Heart left ventricle (tissue), 13 donors: ENCODE data around the gene SPATA31D4.

ENCODE experiments used
- CTCF ChIP-seq, 12 donors: fragments of 200-600 bp; sonication (generic) in 4 of 12; IDR thresholded peaks; one replicate each; pipeline versions ENCODE4 v1.5.0 to v1.8.0; 2018 to 2022; ENCODE audit warnings: antibody characterized with exemption in 12 of 12, mild to moderate bottlenecking in 5 of 12
- POLR2A ChIP-seq, 2 donors: fragments of 450-650 bp; IDR thresholded peaks; one replicate each; pipeline ENCODE4 v1.6.1; 2017; ENCODE audit warnings: antibody characterized with exemption in 2 of 2, mild to moderate bottlenecking in 2 of 2, moderate library complexity in 2 of 2
- donor health status: ischemic (EF 13 %, LVEDD 7.1; RV severe dilation, severe dysfunction).
- donor health status: DM: no; HTN: yes; CAD: no.
- donor health status: DM: no; HTN: no; CAD: no.
- donor health status: ischemic (EF 25% LVEDD 6.9; RV normal size, moderate dysfunction).
- donor health status: ischemic (EF 25% LVEDD 5.7; RV mildly dilated, moderate dysfunction).
- donor health status: ischemic (EF 35%, LVEDD 5.7; RV mildly dilated, moderate dysfunction).
- donor health status: nonischemic (EF 11% LVEDD 7.7; RV severe dilation, severe dysfunction).
- donor health status: DM: yes; HTN: yes; CAD: no.
- donor health status: PGD.
- donor health status: ischemic (EF 29% LVEDD 5.4; RV normal size, mild dysfunction).
- donor health status: nonischemic (EF 23%, LVEDD 6.1; RV moderate dilation, normal function).

DNA sequence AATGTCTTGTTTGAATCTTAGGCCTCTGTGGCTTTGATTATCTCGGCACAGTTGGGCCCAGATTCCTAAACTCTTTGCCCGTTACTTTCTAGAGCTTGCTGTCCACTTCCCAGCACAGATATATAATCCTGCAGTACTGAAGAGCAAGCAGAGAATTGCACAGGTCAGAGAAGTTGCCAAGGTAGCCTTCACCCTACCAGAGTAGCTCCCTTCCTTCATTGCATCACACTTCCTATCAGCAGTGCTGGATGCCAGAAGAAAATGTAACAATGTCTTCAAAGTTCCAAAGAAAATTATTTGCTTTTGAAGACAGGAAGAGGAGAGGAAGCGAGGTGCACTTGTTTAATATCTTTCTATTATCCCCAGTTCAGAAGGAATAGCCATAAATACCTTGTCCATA lies 38.1 kb upstream of the SPATA31D4 start:
- TF ChIP-seq CTCF (IDR thresholded peaks at IDR 0.05) = no peak
- no peak for TF ChIP-seq POLR2A (IDR thresholded peaks at IDR 0.05)
